D721Med (cell line): ENCODE measurements around the gene KCNJ6.

Experiments
- DNase-seq: peaks from one replicate; pipeline ENCODE4 v3.0.0; 2011; ENCODE audit warnings: low spot score; ENCODE audit not compliant: insufficient read length
- FAIRE-seq: peaks from 2 replicates; lab custom pipeline; 2011; peaks lifted over from hg19 to GRCh38; lab: Jason Lieb, UNC
- CTCF ChIP-seq: IDR thresholded peaks from 2 replicates; pipeline ENCODE4 v1.5.1; 2012; ENCODE audit warnings: mild to moderate bottlenecking, control low read depth; ENCODE audit not compliant: insufficient read depth; ENCODE audit errors: missing control alignments

KCNJ6 gene

GRCh38 chr21:37787456-37787855 is 128.8 kb downstream of the KCNJ6 start:
- no peak for TF ChIP-seq CTCF
- DNase-seq = no peak
- no peak for FAIRE-seq

- FAIRE-seq (no peak), DNase-seq (no peak)
- TF ChIP-seq CTCF = no peak
Measured at GRCh38 chr21:37784591-37785318, 131.5 kb downstream of the KCNJ6 start.

- FAIRE-seq = no peak
- no peak for TF ChIP-seq CTCF
- no peak for DNase-seq
Measured at GRCh38 chr21:37783016-37783415, 133.2 kb downstream of the KCNJ6 start.

GRCh38 chr21:37780991-37781983 is 135.0 kb downstream of the KCNJ6 start:
- TF ChIP-seq CTCF = no peak
- FAIRE-seq (no peak), DNase-seq (no peak)

GRCh38 chr21:37771181-37771580 is 145.1 kb downstream of the KCNJ6 start:
- FAIRE-seq (no peak), DNase-seq (no peak)
- no peak for TF ChIP-seq CTCF

- TF ChIP-seq CTCF = no peak
- DNase-seq (no peak), FAIRE-seq (no peak)
Measured at GRCh38 chr21:37770461-37770860, 145.8 kb downstream of the KCNJ6 start.
